OCI-LY1 (cell line): Measurements from ENCODE around the gene PRUNE2.

Experiments
- H2AFZ ChIP-seq: fragments of 200-600 bp; sonication (generic), shearing (Covaris generic); 2 replicates; pipeline ENCODE4 v1.6.0; 2014; ENCODE audit warnings: antibody characterized with exemption, mild to moderate bottlenecking, low read length
- H3F3A ChIP-seq: fragments of 200-600 bp; sonication (generic), shearing (Covaris generic); 2 replicates; pipeline ENCODE4 v1.6.0; 2014; ENCODE audit warnings: mild to moderate bottlenecking, antibody characterized with exemption, low read length, moderate library complexity; ENCODE audit not compliant: insufficient read depth
- H3K27ac ChIP-seq: fragments of 200-600 bp; sonication (generic); 2 replicates; pipeline ENCODE4 v1.5.1; 2014; ENCODE audit warnings: low read length, mixed run types, mild to moderate bottlenecking, low read depth; ENCODE audit not compliant: poor library complexity, severe bottlenecking
- H3K27me3 ChIP-seq: fragments of 200-600 bp; sonication (generic); 2 replicates; pipeline ENCODE4 v1.6.0; 2014; ENCODE audit warnings: antibody characterized with exemption, mild to moderate bottlenecking, low read length, moderate library complexity; ENCODE audit not compliant: insufficient read depth
- H3K36me3 ChIP-seq: fragments of 200-600 bp; sonication (generic); 2 replicates; pipeline ENCODE4 v1.6.1; 2014; ENCODE audit warnings: mild to moderate bottlenecking, antibody characterized with exemption, low read length, moderate library complexity, mixed read lengths; ENCODE audit not compliant: insufficient read depth
- H3K4me1 ChIP-seq: fragments of 200-600 bp; sonication (generic); 2 replicates; pipeline ENCODE4 v1.5.1; 2014; ENCODE audit warnings: mild to moderate bottlenecking, low read length, moderate library complexity; ENCODE audit not compliant: insufficient read depth, severe bottlenecking
- H3K4me2 ChIP-seq: fragments of 200-600 bp; sonication (generic), shearing (Covaris generic); 2 replicates; pipeline ENCODE4 v1.6.1; 2014; ENCODE audit warnings: low read length
- H3K4me3 ChIP-seq: fragments of 200-600 bp; sonication (generic); 2 replicates; pipeline ENCODE4 v1.5.1; 2014; ENCODE audit warnings: low read length, low read depth, mild to moderate bottlenecking, mixed read lengths; ENCODE audit not compliant: poor library complexity, severe bottlenecking
- H3K79me2 ChIP-seq: fragments of 200-600 bp; shearing (Covaris generic); 2 replicates; pipeline ENCODE4 v1.6.1; 2016; ENCODE audit warnings: mixed run types, low read length, mixed read lengths; ENCODE audit not compliant: insufficient read depth
- H3K9ac ChIP-seq: fragments of 200-600 bp; sonication (generic), shearing (Covaris generic); 2 replicates; pipeline ENCODE4 v1.6.1; 2014; ENCODE audit warnings: mild to moderate bottlenecking, low read length, mixed read lengths
- H3K9me2 ChIP-seq: fragments of 200-600 bp; sonication (generic), shearing (Covaris generic); 2 replicates; pipeline ENCODE4 v1.6.1; 2014; ENCODE audit warnings: low read depth, mild to moderate bottlenecking, low read length, mixed read lengths
- H3K9me3 ChIP-seq: fragments of 200-600 bp; shearing (Covaris generic); 2 replicates; pipeline ENCODE4 v1.6.1; 2014; ENCODE audit warnings: low read length, mixed read lengths
- H4K20me1 ChIP-seq: fragments of 200-600 bp; sonication (generic), shearing (Covaris generic); 2 replicates; pipeline ENCODE4 v1.6.0; 2016; ENCODE audit warnings: mild to moderate bottlenecking, low read length; ENCODE audit not compliant: insufficient read depth
- CTCF ChIP-seq: fragments of 200-600 bp; sonication (generic), shearing (Covaris generic); IDR thresholded peaks from 2 replicates; pipeline ENCODE4 v1.5.1; 2017; ENCODE audit warnings: mild to moderate bottlenecking, antibody characterized with exemption, low read length, moderate library complexity, mixed read lengths
- EZH2 ChIP-seq: fragments of 200-600 bp; sonication (generic), shearing (Covaris generic); IDR thresholded peaks from 2 replicates; pipeline ENCODE4 v1.8.0; 2017; ENCODE audit warnings: borderline replicate concordance, mixed run types, mild to moderate bottlenecking, antibody characterized with exemption, low read length, moderate library complexity, mixed read lengths

Gene PRUNE2

GRCh38 chr9:76730801-76731200 lies 175.1 kb downstream of the PRUNE2 start:
- Histone ChIP-seq H3F3A (no peaks in the 10 kb centered on the region), H3K9me3 (no peaks in the 10 kb centered on the region), H3K4me1 (no peaks in the 10 kb centered on the region), H3K4me2 (no peak overlapping the region), H3K79me2 (no peaks in the 10 kb centered on the region), H3K9me2 (no peaks in the 10 kb centered on the region), H3K36me3 (no peaks in the 10 kb centered on the region), H3K27ac (no peak overlapping the region), H3K9ac (no peak overlapping the region), H3K27me3 (no peaks in the 10 kb centered on the region), H4K20me1 (no peaks in the 10 kb centered on the region), H2AFZ (no peak overlapping the region), H3K4me3 (no peak overlapping the region)
- no peak for TF ChIP-seq EZH2
- no peak for TF ChIP-seq CTCF

- H2AFZ ChIP-seq: no peak overlapping the region
- H3K36me3 ChIP-seq: no peaks in the 10 kb centered on the region
- no peak overlapping the region for H3K4me3 ChIP-seq
- no peak overlapping the region for H3K27ac ChIP-seq
- no peaks in the 10 kb centered on the region for H3K4me1 ChIP-seq
- H3K9ac ChIP-seq: no peak overlapping the region
- H3K79me2 ChIP-seq: no peaks in the 10 kb centered on the region
- H3K9me2 ChIP-seq: no peaks in the 10 kb centered on the region
- no peaks in the 10 kb centered on the region for H3K9me3 ChIP-seq
- no peak overlapping the region for H3K4me2 ChIP-seq
- no peaks in the 10 kb centered on the region for H4K20me1 ChIP-seq
- TF ChIP-seq CTCF (no peak), EZH2 (no peak)
- H3F3A ChIP-seq: no peaks in the 10 kb centered on the region
- no peaks in the 10 kb centered on the region for H3K27me3 ChIP-seq
These were observed 175.8 kb downstream of the PRUNE2 start for GRCh38 chr9:76729980-76730737.

- no peak overlapping the region for H3K4me2 ChIP-seq
- no peak overlapping the region for H3K9ac ChIP-seq
- no peaks in the 10 kb centered on the region for H3F3A ChIP-seq
- H2AFZ ChIP-seq: no peak overlapping the region
- no peaks in the 10 kb centered on the region for H3K9me2 ChIP-seq
- H4K20me1 ChIP-seq: no peaks in the 10 kb centered on the region
- no peaks in the 10 kb centered on the region for H3K4me1 ChIP-seq
- no peak for TF ChIP-seq CTCF
- TF ChIP-seq EZH2: no peak
- H3K9me3 ChIP-seq: no peaks in the 10 kb centered on the region
- H3K27me3 ChIP-seq: no peaks in the 10 kb centered on the region
- no peaks in the 10 kb centered on the region for H3K36me3 ChIP-seq
- no peak overlapping the region for H3K4me3 ChIP-seq
- no peaks in the 10 kb centered on the region for H3K79me2 ChIP-seq
- no peak overlapping the region for H3K27ac ChIP-seq
These were observed 176.8 kb downstream of the PRUNE2 start for GRCh38 chr9:76729116-76729515.
